NCI-H524 treated with DMSO at 0.1 percent for 48 hours (cell line): Measurements from ENCODE around the gene NDUFB2.
"Not testable (repeated sequence)": the region's sequence is repeated elsewhere in the genome, so short reads cannot be mapped to it uniquely, and the experiment has no call there.

Source experiments
- DNase-seq: peaks from one replicate; lab custom pipeline; 2025; lab: John Stamatoyannopoulos, UW

Gene NDUFB2

DNA sequence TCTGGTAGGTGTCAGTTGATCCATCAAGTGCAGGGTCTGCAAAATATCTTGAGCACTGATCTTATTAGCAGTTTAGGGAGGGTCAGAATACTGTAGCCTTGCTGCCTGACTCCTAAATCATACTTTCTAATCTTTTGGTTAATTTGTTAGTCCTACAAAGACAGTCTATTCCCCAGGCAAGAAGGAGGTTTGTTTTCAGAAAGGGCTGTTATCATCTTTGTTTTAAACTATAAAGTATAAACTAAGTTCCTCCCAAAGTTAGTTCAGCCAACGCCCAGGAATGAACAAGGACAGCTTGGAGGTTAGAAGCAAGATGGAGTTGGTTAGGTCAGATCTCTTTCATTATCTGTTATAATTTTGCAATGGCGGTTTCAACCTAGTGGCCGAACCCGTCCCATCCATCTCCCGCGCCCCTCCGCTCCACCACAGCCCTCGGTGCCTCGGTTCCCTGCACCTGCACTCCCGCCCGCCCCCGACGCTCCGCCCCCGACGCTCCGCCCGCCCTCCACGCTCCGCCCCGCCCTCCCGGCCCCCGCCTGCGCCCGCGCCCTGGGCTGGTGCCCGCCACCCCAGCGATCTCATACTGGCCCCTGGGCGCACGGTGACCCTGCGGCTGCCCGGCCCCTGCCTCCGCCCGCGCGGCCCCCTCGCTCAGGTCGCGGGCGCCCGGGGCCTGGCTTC, 24.0 kb upstream of the NDUFB2 start, which contains the start of gene ADCK2:
Gene ADCK2 (plus strand): TSS at position 564 of the 681 bp plus-strand sequence. CDS start 386 bp downstream, outside the sequence.
- no peak for DNase-seq

DNA sequence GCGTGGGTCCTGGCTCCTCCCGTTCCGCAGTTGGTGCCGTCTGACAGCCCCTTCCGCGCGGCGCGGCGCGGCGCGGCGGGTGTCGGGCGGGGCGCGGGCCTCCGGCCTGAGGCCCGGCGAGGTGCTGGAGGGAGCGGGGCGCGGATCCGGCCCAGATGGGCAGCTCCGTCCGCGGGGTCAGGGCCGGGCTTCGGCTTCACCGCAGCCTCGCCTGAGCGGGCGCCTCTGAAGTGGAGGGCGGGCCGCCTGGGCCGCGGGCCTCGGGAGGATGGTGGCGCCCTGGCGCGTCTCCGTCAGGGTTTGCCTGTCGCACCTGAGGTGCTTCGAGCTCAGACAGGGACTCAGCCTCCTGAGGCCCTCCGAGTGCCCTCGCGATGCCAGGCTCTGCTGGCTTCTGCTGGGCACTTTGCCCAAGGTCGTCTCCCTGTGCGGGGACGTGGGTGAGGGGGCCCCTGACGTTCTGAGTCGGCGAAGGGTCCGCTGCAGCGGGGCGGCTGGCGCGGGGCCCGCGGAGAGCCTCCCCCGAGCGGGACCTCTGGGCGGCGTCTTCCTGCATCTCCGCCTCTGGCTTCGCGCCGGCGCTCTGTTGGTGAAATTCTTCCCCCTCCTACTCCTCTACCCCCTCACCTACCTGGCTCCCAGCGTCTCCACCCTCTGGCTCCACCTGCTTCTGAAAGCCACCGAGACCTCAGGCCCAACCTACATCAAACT, 23.3 kb upstream of the NDUFB2 start:
- no peak for DNase-seq

DNA sequence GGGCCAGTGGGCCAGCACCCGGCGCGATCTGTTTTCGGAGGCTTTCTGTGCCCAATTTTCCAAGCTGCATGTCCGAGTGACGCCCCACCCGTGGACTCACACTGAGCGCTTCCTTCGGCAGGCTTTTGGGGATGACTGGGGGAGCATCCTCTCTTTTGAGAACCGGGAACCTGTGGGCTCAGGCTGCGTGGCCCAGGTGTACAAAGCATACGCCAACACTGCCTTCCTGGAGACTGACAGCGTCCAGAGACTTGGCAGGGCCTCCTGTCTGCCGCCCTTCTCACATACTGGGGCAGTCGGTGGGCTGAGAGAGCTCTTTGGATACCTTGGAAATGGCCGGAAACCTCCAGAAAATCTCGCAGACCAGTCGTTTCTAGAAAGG, 22.7 kb upstream of the NDUFB2 start:
- no peak for DNase-seq

DNA sequence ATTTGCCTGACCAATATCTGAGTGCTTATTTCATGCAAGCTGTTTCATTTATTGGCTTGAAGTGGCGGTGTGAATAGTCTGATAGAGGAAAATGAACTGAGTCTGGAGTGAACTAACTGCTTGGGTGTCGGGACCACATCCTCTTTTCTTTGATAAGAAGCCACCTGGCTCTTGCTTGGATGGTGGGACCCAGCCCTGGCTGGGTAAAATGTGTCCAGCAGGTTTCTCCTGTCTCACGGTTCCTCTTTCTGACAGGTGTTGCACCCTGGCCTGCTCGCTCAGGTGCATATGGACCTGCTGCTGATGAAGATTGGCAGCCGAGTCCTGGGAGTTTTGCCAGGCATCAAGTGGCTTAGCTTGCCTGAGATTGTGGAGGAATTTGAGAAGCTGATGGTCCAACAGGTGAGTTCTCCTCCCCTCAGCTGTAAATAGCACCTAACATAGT, 22.1 kb upstream of the NDUFB2 start:
- DNase-seq, result no peak

DNA sequence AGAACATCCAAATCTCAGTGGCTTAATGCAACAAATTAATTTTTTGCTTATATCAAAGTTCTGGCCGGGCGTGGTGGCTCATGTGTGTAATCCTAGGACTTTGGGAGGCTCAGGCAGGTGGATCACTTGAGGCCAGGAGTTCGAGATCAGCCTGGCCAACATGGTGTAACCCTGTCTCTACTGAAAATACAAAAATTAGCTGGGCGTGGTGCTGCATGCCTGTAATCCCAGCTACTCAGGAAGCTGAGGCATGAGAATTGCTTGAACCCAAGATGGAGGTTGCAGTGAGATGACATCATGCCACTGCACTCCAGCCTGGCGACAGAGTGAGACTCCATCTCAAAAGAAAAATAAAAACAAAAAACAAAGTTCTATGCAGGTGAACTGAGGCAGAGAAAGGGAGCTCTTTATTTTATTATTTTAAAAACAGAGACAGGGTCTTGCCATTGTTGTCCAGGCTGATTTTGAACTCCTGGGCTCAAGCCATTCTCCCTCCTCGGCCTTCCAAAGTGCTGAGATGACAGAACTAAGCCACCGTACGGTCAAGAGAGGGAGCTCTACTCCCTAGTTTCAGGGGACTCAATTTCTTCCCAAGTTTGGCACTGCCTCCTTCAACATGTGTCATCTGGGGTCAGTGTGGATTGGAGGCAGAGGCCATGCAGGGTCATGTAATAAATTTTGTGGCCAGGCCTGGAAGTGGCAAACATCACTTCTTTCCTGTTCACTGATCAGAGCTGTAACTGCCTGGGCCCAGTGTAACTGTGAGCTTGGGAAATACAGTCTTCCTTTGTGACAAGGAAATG, 21.4 kb upstream of the NDUFB2 start:
- DNase-seq, result no peak

DNA sequence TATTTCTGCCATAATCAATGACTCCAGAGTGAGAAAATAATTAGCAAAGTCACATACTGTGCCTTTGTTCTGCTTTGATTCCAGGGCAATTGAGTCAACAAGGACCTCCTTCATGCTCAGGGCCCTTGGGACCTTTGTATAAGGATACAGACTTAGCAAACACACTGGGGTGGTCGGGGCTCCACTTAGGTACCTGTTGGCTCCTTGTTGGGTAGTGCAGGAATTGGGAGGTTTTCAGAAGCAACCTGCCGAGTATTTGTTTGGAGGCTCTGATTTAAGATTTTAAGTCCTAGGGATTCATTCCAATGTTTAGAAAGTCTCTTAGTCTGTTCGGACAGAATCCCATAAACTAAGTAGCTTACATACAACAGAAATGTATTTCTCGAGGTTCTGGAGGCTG, 20.8 kb upstream of the NDUFB2 start:
- no peak for DNase-seq

DNA sequence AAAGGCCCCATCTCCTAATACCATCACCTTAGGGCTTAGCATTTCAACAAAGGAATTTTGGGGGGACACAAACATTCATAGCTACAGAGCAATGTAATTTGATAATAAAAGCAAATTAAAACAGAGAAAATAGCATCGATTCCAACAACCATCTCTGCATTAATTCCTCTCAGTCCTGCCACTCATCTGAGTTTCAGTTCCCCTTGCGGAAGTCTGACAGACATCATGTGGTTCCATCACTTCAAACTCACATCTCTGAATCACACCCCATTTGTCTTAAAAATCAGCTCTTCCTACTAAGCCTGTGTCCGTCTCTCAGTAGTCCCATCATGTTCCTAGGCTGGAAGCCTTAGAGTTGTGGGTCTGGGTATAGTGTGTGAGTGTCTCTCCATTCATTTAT, 20.2 kb upstream of the NDUFB2 start:
- DNase-seq, result no peak

DNA sequence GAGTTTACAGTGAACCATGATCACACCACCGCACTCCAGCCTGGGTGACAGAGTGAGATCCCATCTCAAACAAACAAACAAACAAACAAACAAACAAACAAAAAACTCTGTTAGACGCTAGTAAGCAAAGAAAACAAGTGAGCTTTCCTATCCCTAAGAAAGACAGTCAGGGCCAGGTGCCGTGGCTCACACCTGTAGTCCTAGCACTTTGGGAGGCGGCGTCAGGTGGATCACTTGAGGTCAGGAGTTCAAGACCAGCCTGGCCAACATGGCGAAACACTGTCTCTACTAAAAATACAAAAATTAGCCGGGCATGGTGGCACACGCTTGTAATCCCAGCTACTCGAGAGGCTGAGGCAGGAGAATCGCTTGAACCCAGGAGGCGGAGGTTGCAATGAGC, 19.6 kb upstream of the NDUFB2 start:
- not testable (repeated sequence) for DNase-seq

DNA sequence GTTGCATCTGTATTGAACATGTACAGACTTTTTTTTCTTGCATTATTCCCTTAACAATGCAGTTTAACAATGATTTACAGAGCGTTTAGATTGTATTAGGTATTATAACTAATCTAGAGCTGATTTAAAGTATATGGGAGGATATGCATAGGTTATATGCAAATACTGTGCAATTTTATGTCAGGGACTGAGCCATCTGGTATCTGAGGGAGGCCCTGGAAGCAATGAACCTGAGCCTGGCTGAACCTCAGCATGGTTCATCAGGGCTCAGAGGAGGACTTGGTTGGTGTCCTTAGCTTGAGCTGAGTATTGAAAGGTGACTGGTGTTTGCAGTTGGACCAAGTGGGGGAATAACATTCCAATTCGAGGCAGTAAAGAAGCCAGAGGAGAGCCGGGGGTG, 19.0 kb upstream of the NDUFB2 start:
- DNase-seq, result no peak

DNA sequence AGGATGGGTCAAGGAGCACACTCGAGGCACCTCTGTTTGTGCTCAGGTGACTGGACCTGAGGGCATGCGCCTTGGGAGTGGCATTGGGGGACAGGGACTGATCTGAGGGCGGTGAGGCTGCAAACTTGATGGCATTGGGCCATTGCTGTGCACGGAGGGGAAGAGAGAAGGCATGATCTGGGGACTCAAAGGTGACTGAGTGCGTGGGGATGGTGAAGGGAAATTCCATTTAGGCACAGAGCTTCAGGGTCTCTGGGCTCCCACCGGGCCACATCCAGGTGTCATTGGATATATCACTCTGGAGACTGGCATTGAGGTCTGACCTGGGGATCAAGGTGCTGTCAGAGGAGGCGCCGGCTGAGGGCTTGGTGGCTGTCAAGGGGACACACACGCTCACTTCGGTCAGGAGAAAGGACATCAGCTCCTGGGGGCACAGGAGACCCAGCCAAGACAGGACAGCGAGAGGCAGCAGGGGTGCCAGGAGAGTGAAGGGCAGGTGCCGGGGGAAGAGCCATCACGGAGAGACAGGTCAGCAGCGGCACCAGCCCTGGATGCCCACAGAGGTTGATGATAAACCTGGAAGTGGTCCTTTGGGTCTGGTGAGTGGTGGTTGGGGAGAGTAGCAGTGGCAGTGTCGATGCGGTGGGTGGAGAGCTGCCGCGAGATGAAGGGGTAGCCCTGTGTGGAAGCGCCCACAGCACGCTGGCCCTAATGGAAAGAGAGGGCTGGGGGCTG, 18.3 kb upstream of the NDUFB2 start:
- no peak for DNase-seq

DNA sequence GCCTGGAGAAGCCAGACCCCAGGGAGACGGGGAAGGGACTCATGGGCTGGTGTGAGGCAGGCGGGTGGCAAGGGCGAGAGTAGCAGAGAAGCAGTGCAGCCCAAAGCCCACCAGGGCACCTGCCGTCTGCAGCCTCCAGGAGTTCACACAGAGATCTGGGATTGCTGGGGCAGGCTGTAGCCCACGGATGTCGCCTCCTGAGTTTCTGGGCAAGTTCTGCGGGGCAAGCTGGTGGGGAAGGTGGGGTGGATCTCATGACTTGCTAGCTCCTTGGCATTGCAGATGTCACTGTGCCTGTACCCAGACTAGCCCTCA, 17.7 kb upstream of the NDUFB2 start:
- no peak for DNase-seq

DNA sequence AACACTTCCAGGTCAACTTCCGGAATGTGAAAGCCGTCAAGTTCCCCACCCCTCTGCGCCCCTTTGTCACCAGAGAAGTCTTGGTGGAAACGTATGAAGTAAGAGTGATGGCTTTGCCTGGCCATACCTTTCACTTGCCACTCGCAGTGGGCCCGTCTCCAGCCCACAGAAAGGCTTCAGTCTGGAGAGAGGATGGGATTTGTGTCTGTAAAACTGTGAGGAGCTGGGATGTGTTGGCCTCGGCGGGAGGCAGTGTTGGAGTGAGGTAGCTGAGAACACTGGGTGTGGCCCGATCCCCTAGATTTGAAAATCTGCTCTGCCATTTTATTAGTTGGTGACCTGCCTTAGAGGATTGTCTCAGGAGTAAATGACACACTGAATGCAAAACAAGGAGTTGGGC, 17.3 kb upstream of the NDUFB2 start:
- DNase-seq, result no peak

DNA sequence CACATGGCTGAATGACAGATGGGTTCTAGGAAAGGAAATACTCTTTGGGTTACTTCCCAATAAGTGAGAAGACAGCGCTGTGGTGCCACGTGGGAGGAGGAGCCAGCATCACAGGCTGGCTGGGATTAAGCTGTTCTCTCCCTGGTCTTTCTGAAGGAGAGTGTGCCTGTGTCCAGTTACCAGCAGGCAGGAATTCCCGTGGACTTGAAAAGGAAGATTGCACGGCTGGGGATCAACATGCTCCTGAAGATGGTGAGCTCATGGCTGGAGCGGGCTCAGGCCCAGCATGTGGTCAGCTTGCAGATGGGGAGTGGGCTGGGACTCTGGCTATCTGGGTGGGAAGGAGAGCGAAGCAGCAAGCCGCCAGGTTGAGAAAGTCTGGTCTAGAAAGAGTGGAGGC, 15.6 kb upstream of the NDUFB2 start:
- DNase-seq, result no peak

DNA sequence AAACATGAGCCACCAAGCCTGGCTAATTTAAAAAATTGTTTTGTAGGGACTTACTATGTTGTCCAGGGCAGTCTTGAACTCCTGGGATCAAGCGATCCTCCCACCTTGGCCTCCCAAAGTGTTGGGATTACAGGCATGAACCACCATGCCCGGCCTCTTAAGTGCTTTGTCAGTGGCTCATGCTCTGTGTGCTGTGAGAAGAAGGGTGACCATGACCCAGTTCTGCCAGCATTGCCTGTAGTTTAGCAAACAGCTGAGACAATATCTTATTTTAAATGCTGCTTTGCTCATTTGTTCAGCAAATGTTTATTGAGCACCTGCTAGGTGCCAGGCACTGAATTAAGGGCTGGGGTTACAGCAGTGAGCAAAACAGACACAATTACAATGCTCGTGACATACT, 14.7 kb upstream of the NDUFB2 start:
- DNase-seq, result no peak

DNA sequence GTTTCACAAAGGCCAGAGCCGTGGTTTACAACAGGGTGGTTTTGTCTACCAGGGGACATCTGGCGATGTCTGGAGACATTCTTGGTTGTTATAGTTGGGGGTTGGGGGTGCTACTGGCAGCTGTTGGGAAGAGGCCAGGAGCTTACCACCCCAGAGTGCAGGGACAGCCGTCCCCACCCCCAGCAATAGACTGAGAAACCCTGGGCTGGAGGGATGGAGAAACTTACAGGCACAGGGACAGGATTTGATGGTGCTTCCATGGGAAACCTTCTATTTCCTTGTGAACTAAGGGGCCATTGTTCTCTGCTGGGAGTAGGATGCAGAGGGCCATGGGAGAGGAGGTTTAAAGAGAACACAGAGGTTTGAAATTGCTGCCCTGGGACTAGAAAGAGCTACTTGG, 12.9 kb upstream of the NDUFB2 start:
- no peak for DNase-seq

DNA sequence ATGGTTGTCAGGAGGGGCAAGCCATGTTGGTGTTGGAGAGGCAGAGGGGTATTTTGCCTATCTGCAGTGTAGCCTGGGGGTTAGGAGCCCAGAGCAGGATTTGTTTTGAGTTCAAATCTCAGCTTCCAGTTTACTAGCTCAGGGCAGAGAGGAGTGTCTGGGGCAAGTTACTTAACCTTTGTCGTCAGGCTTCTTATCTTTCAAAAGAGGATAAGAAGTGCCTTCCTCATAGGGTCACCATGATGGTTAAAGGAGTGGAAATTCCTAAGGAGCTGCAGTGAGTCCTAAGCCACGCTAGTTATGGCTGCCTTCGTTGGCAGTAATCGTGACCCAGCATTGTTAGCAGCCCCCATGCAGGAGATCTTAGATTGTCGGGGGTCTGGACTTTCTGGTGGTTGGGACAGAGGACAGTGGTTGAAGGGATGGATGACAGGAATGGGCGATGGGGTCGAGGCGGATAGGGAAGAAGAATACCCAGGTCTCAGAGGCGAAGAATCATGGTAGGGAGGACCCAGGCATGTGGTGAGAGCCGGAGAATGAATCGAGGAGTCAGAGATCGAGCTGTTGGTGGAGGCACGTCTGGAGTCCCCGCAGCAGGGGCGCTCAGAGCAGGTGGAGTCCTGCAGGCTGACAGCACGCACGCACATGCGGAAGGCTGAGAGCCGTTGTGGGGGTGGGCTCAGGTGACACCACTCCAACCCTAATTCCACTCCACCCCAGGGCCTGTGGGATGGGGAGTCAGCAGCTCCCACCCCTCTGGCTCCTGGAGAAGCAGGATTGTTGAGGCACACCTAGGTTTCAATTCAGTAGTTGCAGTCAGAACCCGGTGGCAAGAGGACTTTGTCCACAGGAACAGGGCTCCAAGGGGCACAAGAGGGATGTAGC, 12.2 kb upstream of the NDUFB2 start:
- DNase-seq, result no peak

DNA sequence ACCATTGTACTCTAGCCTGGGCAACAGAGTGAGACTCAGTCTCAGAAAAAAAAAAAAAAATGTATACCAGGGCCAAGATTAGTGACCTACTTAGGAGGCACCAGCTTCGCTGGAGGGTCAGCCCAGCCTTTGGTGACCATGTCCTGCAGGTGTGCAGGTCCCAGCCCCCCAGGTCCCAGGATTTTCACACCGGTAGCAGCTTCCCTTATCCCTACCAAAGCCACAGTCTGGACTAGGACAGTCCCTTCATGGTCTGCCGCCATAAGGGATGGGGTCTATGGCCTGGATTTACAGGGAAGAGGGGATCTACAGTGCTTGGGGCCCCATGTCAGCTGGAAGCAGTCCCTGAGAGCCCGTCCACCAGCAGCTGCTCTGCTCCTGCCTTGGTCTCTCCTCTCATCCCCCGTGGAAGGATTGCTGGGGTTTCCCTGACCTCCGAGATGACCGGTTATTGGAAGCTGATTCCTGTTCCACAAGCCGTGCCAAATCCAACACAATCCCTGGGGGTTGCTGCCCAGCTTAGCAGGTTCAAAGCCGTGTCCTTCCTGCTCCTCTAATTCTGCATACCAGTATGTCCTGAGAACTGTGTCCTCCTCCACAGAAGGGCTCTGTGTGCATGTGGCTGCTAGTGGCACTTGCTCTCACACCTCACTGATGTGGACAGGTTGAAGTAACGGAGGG, 11.0 kb upstream of the NDUFB2 start:
- no peak for DNase-seq

DNA sequence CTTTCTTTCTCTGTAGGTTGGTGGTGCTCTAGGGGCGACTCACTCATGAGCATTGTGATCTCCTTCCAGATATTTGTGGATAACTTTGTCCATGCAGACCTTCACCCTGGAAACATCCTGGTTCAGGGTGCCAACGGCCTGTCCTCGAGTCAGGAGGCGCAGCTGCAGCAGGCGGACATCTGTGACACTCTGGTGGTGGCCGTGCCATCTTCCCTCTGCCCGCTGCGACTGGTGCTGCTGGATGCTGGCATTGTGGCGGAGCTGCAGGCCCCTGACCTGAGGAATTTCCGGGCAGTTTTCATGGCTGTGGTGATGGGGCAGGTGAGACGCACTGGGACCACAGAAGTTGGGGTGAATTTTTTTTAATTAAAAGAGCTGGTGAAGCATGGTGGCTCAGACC, 9.6 kb upstream of the NDUFB2 start:
- no peak for DNase-seq

DNA sequence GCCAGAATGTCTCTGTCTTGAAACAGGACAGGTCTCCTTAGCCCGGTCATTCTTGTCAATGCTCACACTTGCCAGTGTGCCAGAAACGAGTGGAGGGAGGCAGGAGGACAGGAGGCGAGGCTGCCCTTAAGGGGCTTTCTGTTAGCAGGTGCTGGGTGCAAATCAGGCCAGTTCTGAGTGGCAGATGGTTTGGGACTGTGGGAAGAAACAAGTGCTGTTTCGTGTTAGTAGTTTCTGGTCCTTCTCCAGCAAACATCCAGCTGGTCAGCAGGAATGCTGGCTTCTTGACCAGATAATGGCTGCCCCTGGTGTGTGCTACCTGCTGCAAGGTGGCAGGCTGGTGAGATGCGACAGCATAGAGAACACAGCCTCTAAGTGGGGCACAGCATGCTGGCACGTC, 8.2 kb upstream of the NDUFB2 start:
- DNase-seq, result no peak

DNA sequence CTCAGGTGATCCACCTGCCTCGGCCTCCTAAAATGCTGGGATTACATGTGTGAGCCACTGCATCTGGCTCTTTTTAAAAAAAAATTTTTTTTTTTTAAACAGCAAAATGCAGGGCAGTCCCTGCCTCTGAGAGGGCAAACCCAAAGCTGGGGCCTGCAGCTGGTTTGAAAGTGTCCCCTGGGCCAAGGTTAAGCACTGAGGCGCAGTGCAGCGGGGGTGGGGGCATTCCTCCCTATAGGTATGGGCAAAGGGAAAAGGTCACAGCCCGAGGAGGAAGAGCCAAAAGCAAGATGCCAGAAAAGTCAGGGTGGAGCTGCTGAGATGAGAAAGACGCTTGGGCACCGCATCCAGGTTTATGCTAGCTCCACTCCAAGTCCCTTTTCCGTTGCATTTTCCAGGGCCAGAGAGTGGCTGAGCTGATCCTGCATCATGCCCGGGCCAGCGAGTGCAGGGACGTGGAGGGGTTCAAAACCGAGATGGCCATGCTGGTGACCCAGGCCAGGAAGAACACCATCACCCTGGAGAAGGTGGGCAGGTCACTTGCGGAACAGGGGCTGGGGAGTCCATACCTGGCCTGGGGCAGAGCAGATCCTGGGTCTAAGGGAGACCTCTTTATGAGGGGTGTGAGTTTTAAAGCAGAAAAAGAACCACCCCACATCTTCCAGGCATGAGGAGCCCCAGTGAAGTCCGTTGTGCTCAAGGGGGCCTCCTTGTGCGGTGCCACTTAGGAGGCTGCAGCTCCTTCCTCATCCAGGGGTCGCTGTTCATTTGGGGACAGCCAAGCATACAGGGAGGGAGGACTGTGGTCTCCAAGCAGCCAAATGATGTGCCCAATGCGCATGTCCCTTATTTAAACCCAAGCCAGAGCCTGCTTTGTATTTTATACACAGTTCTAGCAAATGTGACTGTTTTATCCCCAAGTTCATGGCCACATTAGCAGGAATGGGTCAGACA, 7.0 kb upstream of the NDUFB2 start:
- no peak for DNase-seq
